ENCODE data around the gene FGF22.
"Not testable (repeated sequence)": the region's sequence is repeated elsewhere in the genome, so short reads cannot be mapped to it uniquely, and the experiment has no call there.

The FGF22 gene

DNA sequence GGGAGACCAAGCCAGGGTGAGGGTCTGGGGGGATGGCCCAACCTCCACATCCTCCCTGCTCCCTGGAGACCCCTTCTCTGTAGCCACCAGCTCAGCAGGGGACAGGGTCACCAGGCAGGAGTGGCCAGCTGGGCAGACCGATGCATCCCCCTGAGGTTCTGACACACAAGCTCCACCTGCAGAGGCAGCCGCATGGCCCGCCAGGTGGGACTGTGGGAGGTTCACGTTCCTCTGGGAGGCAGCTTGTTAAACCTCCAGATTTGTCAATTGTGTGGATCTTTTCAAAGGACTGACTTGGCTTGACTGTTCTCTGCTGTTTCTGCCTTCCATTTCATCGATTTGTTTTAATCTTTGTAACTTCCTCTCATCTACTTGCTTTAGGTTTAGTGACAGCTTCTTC, 14.4 kb upstream of the FGF22 start:
- TF ChIP-seq, protein P1, sequence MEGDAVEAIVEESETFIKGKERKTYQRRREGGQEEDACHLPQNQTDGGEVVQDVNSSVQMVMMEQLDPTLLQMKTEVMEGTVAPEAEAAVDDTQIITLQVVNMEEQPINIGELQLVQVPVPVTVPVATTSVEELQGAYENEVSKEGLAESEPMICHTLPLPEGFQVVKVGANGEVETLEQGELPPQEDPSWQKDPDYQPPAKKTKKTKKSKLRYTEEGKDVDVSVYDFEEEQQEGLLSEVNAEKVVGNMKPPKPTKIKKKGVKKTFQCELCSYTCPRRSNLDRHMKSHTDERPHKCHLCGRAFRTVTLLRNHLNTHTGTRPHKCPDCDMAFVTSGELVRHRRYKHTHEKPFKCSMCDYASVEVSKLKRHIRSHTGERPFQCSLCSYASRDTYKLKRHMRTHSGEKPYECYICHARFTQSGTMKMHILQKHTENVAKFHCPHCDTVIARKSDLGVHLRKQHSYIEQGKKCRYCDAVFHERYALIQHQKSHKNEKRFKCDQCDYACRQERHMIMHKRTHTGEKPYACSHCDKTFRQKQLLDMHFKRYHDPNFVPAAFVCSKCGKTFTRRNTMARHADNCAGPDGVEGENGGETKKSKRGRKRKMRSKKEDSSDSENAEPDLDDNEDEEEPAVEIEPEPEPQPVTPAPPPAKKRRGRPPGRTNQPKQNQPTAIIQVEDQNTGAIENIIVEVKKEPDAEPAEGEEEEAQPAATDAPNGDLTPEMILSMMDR (conservative IDR thresholded peaks at IDR 0.05), result no peak
- no peak overlapping the region for H3K27ac ChIP-seq

DNA sequence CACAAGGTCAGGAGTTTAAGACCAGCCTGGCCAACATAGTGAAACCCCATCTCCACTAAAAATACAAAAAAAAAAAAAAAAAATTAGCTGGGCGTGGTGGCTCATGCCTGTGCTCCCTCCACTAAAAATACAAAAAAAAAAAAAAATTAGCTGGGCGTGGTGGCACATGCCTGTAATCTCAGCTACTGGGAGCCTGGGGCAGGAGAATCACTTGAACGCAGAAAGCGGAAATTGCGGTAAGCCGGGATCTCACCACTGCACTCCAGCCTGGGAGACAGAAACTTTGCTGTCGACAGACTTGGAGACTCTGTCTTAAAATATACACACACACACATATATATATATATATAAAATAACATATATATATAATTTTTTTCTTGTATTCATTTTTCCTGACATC, 13.1 kb upstream of the FGF22 start:
- H3K27ac ChIP-seq, result not testable (repeated sequence)

DNA sequence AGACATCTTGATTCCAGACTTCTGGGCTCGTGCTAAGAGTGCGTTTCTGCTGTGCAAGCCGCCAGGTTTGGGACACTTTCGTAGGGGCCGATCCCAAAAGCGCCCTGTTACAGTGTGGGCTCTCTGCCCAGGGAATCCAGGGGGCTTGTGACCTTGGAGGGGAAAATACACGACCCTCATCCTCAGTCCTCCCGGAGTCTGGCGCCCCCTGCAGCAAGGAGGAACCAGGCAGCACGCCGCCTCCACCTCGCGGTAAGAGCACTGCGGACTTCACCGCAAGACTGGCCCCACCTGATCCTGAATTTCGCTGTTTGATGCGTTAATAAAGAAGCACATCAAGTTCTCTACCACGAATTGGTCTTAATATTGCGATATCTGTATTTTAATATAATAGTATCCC, 11.5 kb upstream of the FGF22 start:
- TF ChIP-seq, protein P1 (conservative IDR thresholded peaks at IDR 0.05), result peak; percentile 40; the same call in 1 of the 2 replicates
- H3K27ac ChIP-seq, result no peak overlapping the region

- H3K27ac ChIP-seq, result not testable (repeated sequence)
Observed at GRCh38 chr19:629515-629914, 10.2 kb upstream of the FGF22 start.

DNA sequence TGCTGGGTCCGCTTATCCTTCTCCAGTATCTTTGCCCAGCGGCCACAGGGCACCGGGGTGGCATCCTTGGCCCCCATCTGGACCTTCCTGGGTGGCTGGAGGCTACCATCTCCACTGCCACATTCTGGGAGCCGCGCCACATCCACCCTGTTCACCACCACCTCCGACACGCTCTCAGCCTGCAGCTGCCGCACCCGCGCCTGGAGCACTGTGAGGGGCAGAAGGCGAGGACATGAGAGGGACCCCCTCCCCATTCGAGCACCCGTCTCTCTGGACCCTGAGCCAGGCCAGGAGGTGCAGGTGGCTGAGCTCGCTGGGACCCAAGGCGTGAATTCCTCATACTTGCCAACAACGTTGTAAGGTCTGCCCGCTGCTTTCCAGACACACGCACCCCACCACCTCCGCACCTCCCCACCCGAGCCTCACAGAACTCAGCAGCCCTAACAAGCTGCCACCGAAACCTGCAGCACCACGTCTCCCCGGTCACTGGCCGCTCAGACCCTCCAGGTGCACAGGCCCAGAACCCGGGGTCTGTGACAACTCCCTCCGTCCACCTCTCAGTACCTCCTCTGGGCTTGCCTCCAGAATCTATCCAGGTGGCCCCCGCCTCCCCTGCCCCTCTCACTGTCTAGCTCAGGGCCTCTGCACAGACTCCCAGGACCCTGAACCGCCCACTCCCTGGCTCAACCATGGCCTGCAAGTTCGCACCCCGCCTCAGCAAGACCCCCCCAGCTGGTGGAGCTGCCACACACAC, 9.5 kb upstream of the FGF22 start:
- TF ChIP-seq, protein P1 (conservative IDR thresholded peaks at IDR 0.05), result no peak
- no peak overlapping the region for H3K27ac ChIP-seq

GRCh38 chr19:632579-633067, 7.1 kb upstream of the FGF22 start:
- peak overlapping the region; percentile 76 for H3K27ac ChIP-seq
- TF ChIP-seq, protein P1 (conservative IDR thresholded peaks at IDR 0.05), result no peak

DNA sequence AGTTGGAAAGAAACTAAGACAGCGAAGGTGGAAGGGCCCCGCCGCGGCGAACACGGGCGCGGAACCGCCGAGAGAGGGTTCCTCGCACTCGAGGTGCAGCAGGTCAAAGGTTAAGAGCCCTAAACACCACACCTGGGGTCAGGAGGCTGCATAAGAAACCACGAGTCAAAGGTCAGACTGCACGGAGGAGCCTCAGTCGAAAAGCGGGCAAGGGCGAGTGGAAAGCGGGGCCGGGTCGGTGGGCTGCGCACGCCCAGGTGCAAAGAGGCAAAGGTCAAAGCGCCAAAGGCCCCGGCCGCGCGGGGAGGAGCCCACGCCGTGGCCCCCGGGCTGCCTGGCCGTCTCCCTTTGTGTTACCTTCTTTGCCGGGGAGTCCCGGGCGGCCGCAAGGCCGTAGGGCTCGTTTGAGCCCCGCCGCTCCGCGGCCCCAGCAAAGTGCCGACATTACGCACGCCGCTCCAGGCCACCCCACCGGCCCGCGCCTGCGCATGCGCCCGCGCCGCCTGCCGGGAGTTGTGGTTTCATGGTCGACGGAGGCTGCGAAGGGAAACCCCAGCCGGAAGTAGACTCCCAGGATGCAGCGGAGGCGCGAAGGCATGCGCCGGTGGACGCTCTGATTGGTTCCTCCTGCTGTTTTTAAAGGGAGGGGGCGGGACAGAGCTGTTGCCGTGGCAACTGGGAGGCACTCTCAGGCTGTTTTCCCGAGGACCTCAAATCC, 6.5 kb upstream of the FGF22 start, which contains the start of gene POLRMT:
Gene POLRMT, minus strand, starts transcription at position 470 of the 718 bp plus-strand sequence. Its CDS starts 25 bp downstream, at position 445.
- TF ChIP-seq, protein P1 (conservative IDR thresholded peaks at IDR 0.05), result no peak
- peak within 1 kb of the TSS; percentile 76 for H3K27ac ChIP-seq

DNA sequence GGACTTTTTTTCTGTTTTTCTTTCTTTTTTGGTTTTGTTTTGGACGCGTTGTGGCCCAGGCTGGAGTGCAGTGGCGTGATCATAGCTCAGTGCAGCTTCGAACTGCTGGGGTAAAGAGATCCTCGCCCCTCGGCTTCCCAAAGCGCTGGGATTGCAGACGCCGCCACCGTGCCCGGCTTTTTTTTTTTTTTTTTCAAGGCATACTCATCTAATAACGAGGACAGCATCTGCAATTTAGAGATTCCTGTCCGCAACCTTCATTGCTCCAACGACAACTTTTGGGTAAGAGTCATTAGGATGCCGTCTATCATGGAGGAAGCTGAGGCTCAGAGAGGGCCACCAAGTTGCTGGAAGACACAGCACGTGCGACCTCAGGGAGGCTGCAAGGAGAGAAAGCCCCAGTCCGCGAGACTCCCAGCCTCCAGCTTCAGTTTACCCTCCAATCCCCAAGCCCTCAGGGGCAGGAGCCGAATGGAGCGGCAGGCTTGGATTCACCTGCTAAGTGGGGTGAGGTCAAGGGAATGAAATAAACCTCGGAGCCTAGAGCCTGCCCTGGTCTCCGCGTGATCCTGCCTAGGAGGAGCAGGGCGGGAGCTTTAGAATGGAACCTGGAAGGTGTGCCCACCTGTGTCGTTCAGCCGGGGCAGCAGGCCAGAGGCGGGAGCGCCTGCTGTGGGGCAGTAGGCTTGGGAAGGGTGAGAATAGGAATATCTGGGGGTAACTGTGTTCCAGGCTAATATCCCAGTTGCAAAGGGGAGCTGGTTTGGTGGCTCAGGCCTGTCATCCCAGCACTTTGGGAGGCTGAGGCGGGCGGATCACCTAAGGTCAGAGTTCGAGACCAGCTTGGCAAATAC, 5.7 kb upstream of the FGF22 start:
- peak overlapping the region; percentile 76 for H3K27ac ChIP-seq
- TF ChIP-seq, protein P1 (conservative IDR thresholded peaks at IDR 0.05), result no peak
